Measurements from ENCODE around the gene NLK. TPM values are rescaled to one million over a fixed set of nuclear protein-coding genes. Genes with fewer than 3 reads are reported as not detected.
A peak's percentile ranks its signal among the peaks of the same experiment; 100 is the strongest.
"Not testable (repeated sequence)": the region's sequence is repeated elsewhere in the genome, so short reads cannot be mapped to it uniquely, and the experiment has no call there.

Gene NLK
- total RNA-seq (2014; rRNA removed; shearing (Covaris generic)), result 14.5 and 20.2 TPM in 2 replicates

- DNase-seq (ENCODE audit: low spot score), result no peak
These were observed at the start of gene NLK for GRCh38 chr17:28042657-28042720. TSS of gene NLK (plus strand) at chr17:28042677. CDS start at chr17:28042874, 197 bp downstream.

GRCh38 chr17:27993161-27993695 is 49.2 kb upstream of the NLK start:
- no peak for DNase-seq (ENCODE audit: low spot score)

- no peak for DNase-seq (ENCODE audit: low spot score)
These were observed 48.7 kb upstream of the NLK start for GRCh38 chr17:27993723-27994310.

- DNase-seq (ENCODE audit: low spot score), result no peak
These were observed 47.9 kb upstream of the NLK start for GRCh38 chr17:27994586-27994985.

GRCh38 chr17:27995554-27995953 is 46.9 kb upstream of the NLK start:
- DNase-seq (ENCODE audit: low spot score), result no peak

GRCh38 chr17:27996202-27997043 is 46.1 kb upstream of the NLK start:
- no peak for DNase-seq (ENCODE audit: low spot score)

- DNase-seq (ENCODE audit: low spot score), result no peak
These were observed 45.5 kb upstream of the NLK start for GRCh38 chr17:27997044-27997401.

- no peak for DNase-seq (ENCODE audit: low spot score)
These were observed 45.0 kb upstream of the NLK start for GRCh38 chr17:27997522-27997921.

- no peak for DNase-seq (ENCODE audit: low spot score)
These were observed 41.3 kb upstream of the NLK start for GRCh38 chr17:28001149-28001548.

GRCh38 chr17:28004344-28004743 is 38.1 kb upstream of the NLK start:
- no peak for DNase-seq (ENCODE audit: low spot score)

- DNase-seq (ENCODE audit: low spot score), result not testable (repeated sequence)
These were observed 34.6 kb upstream of the NLK start for GRCh38 chr17:28007925-28008324.

GRCh38 chr17:28008513-28008912 is 34.0 kb upstream of the NLK start:
- peak; percentile 37 for DNase-seq (ENCODE audit: low spot score)

GRCh38 chr17:28010406-28010805 is 32.1 kb upstream of the NLK start:
- no peak for DNase-seq (ENCODE audit: low spot score)

GRCh38 chr17:28018439-28019070 is 23.9 kb upstream of the NLK start:
- peak; percentile 9 for DNase-seq (ENCODE audit: low spot score)

- DNase-seq (ENCODE audit: low spot score), result no peak
These were observed 22.0 kb upstream of the NLK start for GRCh38 chr17:28020515-28020914.

GRCh38 chr17:28029044-28029443 is 13.4 kb upstream of the NLK start:
- no peak for DNase-seq (ENCODE audit: low spot score)

GRCh38 chr17:28030386-28030785 is 12.1 kb upstream of the NLK start:
- no peak for DNase-seq (ENCODE audit: low spot score)

GRCh38 chr17:28031174-28031573 is 11.3 kb upstream of the NLK start:
- no peak for DNase-seq (ENCODE audit: low spot score)

- DNase-seq (ENCODE audit: low spot score), result peak; percentile 73
These were observed 8.3 kb upstream of the NLK start for GRCh38 chr17:28033972-28034714.

GRCh38 chr17:28035452-28035851 is 7.0 kb upstream of the NLK start:
- not testable (repeated sequence) for DNase-seq (ENCODE audit: low spot score)

GRCh38 chr17:28035884-28036283 is 6.6 kb upstream of the NLK start:
- not testable (repeated sequence) for DNase-seq (ENCODE audit: low spot score)

- DNase-seq (ENCODE audit: low spot score), result no peak
These were observed 3.7 kb upstream of the NLK start for GRCh38 chr17:28038802-28039201.

- no peak for DNase-seq (ENCODE audit: low spot score)
These were observed 3.2 kb upstream of the NLK start for GRCh38 chr17:28039251-28039650.
